Hematopoietic multipotent progenitor cell treated with erythropoietin and hydrocortisone succinate and interleukin-3 and kit ligand, for 4 days (in vitro differentiated cells): ENCODE results near the gene HES3.

ENCODE experiments used
- DNase-seq: peaks from one replicate; pipeline ENCODE4 v3.0.0-alpha.2; 2015

The HES3 gene

DNA sequence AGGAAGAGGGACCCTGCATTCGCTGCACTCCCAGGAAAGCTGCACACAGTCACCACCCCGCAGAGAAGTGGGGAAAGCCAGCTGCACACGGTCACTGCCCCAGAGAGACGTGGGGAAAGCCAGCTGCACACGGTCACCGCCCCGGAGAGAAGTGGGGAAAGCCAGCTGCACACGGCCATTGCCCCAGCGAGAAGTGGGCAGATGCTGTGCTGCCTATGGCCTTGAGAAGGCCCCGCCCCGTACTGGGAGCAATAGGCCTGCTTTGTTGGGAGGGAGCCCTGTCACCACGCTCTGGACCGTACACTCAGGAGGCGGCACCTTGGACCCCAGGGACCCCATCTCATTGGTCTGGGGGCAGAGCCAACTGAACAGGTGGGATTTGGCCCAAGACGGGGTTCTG, 21.2 kb downstream of the HES3 start:
- DNase-seq, result no peak

DNA sequence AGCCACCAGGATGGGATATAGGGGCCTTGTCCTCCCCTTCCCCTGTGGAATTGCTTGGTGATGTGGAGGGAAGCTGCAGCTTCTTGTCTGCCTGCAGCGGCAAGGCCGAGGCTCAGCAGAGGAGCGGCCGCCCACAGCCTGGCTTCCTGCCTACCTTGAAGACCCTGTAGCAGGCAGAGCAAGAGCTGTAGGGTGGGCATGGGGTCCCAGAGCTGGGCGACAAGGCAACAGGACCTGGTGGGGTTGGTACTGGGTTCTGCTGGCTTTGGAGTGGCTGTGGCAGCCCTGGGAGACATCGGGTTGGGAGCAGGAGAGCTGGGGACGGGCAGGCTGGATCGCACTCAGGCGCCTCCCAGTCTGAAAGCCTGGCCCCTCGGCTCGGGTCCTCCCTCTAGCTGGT, 22.7 kb downstream of the HES3 start:
- DNase-seq, result no peak

DNA sequence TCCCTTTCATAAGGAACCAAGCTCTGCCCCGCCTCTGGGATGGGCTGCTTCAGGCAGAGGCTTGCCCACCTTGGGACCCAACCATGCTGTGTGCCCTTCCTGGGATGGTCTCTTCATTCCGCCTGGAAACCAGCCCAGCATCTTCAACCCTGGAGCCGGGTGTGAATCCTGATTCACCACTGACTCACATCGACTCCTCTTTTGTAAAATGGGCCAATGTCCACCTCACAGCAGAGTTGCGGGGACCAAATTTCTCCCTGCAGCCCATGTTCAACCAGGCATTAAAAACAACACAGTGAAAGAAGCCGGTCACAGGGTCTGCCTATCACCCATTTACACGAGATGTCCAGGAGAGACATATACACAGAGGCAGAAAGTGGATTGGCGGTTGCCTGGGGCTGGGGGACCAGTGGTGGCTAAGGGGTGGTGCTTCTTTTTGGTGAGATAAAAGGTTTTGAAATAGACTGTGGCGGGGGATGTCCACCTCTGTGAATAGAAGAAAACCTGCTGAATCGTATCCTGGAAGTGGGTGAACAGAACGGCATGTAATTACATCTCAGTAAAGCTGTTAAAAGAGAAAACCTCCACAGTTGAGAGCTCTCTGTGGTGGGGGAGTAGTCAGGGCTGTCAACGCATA, 23.8 kb downstream of the HES3 start:
- DNase-seq, result peak; percentile 43

DNA sequence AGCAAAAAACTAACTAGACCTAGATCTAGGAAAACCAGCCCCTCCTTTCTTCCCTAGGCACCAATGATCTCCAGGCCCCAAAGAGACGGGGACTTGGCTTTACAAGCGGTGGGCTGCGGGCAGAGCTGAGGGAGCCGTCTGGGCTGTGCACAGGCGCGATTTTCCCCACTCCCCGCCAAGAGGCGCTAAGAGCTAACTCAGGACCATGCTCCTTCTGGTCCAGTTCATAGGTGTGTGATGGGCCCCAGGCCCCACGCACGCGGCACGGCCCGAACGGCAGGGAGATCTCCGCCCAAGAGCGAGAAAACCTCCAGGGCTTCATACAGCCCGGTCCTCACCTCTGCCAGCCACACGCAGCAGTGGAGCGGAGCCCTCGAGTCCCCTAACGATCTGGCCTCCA, 24.4 kb downstream of the HES3 start:
- no peak for DNase-seq

DNA sequence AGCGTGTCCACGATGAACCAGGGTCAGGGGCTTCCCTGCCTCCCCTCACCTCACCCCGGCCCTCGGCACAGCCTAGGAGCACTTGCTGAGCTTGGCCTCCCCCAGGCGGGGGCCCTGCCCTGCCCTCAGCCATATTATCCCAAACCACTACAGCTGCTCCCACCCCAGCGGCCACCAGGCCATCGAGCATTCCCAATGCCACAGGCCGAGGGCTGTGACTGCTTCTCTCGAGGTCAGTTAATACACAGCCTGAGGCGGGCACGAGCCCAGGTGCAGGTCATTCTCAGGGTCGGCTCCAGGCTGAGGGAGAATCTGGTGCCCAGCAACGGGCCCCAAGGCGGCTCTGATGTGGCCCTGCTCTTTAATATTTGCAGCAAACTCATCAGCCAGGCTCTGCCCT, 25.3 kb downstream of the HES3 start:
- no peak for DNase-seq

DNA sequence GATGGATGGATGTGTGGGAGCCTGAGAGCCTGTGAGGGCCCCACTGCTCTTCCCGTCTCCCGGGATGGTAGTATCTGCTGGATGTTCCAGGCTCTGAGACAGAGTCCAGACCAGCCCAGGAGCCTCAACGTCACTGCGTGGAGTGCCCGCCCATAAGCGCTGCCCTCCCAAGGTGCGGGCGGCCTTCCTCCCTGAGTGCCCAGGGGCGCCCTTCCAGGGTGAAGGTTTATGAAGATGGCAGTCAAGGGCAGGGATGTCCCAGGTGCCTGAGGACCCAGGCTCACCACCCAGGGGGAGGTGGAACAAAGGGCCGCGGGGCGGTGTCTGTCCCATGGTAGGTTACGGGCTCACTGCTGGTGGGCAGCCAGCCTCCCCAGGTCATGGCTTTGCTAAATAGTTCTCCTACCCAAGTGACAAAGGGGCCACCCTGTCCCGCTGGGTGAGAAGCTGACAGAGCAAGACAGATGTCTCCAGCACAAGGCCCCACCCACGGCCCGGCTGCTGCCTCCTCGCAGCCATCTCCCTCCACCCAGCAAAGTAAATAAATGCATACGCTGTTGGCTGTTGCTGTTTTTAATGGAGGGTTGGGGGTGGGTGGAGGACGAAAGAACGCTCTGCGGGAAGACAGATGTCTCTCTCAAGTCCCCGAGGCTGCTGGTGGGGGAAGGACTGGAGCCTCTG, 25.9 kb downstream of the HES3 start:
- no peak for DNase-seq

DNA sequence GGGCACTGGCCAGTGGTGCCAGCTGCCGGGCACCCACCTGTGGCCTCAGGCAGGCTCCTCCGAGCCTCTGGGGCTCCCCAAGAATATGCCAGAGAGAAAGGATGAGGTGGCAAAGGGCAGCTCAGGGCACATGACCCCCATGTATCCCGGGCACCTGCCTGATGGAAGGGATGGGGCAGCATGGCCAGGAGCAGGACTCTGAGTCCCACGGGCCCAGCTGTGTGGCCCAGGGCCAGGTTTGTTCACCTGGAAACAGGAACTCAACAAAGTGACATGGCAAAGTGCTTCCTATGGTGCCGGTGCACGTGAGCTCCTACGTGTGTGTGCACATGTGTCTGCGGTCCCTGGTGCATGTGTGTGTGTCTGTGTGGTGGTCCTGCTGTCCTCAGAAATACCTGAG, 26.4 kb downstream of the HES3 start:
- no peak for DNase-seq

DNA sequence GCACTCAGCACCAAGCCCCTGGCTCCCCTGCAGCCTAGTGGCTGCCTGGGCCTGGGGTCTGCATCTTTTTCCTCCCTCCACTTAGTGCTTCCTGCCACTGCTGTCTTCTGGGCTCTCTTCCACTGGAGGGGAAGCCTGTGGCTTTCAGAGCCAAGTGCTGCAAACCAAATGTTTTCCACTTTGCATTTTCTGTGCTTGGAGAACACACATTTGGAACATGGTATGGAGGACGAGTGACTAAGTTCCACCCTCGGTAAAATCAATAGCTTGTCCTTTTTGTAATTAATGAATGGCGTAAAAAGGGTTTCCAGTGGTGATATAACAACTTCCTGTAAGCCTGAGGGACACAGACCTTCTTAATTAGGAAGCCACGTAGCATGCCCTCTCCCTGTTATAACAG, 27.0 kb downstream of the HES3 start:
- no peak for DNase-seq

DNA sequence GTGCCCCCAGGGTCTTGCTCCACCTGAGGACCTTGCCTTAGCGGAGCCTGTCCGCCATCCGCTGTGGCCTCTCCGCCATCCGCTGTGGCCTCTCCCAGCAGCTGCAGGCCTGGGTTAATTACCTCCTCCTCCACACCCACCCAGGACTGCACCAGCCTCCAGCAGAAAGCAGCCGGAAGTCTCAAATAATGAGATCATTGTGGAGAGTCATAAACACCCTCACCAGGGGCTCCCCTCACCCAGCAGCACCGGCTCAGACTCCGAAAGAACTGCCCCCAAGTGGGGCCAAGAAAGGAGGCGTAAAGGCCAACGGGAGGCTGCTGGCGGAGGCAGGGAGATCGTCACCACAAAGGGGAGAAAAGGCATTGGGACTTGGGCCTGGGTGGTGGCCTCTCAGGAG, 27.6 kb downstream of the HES3 start:
- DNase-seq, result no peak

DNA sequence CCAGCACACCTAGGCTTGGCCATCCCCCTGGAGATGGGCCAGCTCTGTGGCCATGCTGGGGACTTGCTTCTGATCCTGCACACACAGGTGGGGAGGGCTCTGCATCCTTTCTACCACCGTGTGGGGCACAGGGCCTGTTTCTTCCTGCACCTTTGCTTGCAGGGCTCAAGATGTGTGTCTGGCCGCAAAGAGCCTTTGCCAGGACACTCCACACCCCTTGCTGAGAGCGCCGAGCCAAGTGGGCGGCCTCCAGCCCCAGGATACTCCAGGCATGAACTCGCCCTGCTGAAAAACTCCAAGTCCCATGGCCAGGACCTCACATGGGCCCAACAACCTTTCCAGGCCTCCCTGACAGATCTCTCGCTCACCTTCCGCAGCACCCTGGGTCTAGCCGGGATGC, 28.5 kb downstream of the HES3 start:
- DNase-seq, result no peak

DNA sequence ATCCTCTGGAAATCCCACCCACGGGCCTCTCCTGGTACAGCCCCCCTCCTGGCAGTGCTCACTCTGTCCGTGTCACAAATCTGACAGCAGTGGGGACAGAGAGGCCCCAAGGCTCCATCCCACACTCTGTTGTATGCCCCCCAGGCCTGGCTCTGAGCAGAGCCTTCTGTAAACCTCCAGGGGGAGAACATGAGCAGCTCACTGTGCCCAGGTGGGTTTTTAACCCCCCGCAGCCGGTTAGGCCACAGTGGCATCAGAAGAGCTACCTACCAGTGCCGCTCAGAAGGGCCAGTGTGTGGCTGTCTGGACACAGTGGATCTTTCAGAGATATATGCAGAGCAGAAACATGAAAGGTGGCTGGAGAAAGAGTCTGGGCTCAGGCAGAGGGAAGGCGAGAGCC, 28.9 kb downstream of the HES3 start:
- no peak for DNase-seq

DNA sequence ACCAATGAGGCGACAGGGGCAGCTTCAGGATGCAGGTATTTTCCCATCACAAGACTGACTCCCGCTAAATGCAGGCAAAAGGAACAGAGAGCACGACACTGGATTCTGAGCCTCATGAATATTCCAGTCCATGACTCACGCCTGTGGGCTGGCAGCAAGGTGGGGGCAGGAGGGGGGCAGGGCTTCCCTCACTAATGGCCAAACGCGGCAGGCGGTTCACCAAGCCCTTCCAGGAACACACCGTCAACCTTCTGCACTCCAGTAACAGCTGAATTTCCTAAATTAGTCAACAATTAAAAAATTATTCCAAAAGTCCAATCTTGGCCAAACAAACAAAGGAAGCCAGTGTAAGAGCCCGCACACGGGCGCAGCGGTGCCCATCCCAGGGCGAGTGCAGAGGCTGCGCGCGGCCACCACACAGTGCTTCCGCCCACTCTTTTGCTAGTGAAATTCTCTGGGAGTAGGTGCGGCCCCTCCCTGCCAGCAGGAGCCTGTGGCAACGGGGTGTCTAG, 29.5 kb downstream of the HES3 start:
- DNase-seq, result no peak

DNA sequence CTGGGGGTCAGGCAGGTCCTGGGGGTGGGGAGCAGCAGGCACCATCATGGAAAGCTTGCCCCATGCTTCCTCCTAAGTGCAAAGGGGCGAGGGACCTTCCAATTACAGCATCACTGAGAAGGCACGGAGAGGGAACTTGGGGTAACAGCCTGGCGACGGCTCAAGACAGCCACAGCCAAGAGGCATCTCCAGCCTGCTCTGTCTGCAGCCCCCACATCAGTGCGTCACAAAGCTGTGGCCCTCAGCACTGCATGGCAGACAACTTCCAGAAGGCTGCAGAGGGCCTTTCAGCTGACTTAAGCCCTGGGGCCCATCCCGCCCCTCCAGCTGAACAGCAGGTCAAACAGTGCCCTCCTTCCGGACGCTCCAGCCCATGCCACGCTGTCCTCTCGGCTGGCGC, 30.1 kb downstream of the HES3 start:
- no peak for DNase-seq

DNA sequence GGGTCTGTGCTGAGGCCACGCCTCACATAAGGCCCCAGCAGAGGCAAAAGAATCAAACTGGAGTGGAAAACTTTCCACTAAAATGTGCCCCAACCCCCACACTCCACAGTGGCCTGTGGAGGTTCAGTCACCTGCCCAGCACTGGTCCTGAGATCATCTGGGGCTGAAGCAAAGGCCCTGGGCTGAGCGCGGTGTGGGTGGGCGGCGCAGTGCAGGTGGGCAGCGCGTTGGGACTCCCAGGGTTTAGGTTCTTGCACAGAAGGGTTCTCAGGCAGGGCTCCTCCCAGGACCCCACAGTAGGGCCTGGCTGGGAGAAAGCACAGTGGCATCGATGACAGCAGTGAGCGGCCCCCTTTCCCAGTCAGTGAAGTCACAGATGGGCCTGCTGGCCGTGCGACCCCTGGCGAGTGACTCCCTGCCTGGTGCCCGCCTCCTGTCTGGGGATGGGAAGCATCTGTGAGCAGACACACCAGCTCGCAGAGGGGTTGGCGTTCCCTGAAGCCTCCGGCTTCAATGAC, 30.7 kb downstream of the HES3 start:
- no peak for DNase-seq

DNA sequence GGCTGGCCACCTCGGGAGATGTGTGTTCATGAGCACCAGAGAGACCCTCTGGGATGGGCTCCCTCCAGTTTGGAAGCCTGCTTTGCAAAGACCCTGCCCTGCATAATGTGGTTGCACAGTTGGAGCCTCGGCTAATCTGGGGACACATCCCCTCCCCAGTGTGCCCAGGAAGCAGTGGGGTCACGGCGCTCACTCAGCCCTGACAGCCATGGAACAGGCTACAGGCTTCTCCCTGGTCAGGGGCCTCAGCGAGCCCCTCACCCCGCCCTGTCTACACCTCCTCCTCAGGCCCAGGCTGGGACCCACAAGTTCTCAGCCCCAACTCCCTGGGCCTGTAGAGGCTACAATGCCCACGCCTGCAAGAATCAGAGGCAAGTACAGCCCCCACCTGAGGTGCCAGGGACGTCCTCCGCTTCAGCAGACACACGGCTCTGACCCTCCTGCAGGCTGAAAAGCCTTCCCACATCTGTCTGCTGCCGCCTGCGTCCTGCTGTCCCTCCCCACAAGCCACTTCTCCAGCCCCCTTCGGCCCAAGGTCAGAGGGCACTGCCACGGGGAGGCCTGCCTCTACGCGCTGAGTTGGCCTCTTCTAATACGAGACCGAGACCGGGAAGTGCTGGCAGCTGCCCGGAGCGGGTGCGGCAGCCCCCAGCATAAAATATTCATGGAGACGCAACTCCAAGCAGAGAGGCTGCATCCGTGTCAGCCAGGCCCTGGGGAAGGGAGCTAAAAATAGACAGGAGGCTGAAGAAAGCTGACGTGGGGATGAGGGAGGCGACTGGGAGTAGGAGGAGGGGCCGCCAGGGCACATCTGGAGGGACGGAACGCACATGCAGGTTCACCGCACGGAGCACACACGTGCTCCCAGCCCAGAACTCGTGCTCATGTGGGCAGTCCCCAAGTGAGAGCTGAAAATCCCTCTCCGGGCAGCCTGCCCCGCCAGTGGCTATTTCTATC, 32.1 kb downstream of the HES3 start:
- DNase-seq, result no peak

DNA sequence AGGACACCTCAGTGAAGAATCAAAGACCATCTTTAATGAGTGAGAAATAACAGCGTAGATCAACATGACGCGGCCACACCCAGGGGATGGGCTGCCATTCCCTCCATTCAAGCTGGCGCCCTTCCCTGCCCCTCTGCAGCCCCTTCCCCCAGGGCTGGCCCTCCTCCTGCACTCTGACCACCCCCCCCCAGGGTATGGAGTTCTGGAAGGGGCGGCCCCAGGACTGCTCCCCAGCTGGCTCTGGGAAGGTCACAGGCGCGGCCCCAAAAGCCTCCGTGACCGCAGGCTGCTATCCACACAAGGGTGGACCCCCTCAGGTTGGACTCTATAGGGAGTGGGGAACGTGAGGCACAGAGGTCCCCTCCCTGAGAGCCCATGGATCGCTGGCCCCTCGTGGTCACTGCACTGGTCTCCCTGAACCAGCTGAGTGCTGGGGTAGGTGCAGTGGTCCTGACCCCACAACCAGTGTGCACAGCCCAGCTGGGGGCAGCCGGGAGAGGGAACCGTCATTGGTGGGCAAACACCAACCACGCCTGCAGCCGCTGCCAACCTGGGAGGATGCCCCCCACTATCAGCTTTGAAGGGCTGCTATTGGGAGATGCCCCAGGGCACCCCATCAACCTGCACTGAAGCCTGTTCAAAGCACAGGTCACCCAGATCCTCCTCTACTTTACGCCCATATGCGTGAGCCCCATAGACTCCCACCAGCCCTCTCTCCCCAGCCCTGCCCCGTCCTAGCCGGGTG, 33.0 kb downstream of the HES3 start:
- no peak for DNase-seq

DNA sequence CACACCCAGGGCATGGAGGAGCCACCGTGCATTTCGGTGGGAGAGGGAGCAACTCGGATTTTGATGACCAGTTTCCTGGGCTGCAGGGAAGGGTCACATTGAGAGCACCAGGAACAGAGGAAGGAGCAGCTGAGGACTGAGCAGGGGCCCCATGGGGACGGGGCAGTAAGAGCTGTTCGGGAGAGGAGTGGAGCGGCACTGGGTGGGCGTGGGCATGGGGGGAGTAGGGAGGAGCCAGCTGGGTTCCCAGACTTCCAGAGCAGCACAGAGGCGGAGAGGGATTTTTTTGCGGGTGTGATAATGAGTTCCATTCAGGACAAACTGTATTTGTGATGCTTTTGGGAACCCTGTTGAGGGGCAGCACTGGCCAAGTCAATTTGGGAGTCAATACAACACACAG, 34.3 kb downstream of the HES3 start:
- no peak for DNase-seq

DNA sequence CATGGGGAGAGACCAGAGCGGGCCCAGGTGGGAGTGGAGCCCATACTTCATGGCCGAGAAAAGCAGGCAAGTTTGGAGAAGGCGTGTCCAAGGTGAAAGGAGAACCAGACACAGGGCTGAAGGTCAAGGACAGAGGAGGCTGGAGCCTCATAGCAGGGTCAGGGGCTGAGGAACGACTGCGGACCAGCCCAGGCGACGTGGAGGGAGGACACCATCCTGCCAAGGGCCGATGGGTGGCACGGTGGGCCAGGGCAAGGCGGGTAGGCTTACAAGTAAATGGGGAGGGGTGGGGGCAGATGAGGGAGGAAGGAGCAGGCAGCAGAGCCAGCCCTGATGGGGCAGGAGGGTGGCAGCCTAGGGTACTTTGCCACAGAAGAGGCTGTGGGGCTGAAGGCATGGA, 35.1 kb downstream of the HES3 start:
- no peak for DNase-seq

DNA sequence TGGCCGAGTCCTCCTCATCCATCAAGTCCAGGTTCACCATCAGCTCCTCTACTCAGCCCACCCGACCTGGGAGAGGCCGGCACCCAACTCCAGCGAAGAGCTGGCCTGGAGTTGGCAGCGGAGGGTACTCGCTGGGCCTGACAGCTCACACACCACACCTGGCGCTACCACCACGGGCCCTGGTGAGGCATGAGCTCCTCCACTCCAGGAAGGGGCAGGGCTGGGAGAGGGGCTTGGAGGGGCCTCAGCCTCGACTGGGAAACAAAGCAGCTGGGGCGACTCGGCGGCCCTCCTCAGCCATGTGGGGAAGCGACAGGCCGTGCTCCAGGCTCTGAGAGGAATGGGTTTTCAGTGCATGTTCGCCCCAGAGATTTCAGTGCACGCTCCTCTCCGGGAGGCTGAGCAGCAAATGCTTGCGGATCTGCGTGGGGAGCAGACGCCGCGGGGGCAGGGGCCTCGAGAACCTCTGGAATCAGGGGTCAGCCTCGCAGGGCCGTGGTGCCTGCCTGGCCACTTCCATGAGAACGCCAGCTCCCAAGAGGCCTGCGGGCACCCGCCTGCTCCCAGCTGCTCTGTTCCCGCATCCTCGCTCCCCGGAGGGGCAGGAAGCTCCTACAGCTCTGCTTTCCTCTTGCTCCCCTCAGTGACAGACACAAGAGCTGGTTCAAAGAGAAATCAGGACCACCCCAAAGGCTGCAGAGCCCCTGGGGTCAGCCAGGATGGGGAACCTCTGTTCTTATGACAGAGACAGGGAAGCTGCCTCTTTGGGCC, 35.8 kb downstream of the HES3 start:
- no peak for DNase-seq

DNA sequence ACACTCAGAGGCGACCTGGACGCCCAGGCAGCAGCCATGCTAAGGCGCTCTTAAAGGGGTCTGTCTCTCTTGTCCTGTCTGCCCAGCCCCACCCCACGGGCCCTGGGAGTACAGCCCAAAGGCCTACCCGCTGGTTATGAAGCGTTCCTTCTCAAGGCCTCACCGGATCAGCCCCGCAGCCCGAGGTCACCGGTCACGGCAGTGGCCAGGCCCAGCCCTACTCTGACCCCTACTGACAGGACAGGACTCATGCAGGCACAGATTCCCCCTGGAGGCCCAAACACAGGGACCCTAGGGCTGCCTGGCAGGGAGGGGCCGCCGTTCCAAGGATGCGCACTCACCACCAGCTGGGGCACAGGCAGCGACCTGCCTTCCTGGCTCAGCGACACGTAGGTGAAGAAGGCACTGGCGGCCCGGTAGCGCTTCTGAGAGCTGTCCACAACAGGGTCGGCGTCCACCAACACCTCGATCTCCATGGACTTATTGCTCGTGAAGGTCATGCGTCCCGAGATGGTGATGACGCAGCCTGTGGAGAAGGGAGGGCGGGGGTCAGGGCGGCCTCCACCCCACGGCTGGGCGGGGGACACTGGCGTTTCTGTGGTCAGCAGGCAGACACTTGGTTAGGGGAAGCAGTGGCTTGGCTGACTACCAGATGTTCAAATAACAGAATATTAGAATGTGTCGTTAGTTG, 36.9 kb downstream of the HES3 start:
- DNase-seq, result peak; percentile 29
